ENCODE data around the gene RIMS3.

DNA sequence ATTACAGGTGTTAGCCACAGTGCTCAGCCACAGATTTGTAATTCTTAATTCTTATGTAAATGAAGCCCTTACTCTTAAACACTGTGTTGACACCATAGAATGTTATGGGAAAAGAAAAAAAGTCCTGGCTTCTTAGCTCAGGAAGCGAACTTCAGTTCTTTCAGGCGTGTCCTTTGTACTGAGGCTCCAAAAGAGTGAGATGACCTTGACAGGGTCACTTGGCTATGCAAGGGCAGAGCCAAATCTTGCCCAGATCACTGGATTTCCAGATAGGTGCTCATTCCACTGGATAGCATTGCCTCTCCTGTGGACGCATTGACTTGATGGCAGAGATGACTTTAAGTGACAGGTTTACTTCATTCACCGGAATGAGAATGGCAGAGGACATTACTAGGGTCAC is 30.8 kb upstream of the RIMS3 start:
- TF ChIP-seq, protein P1, sequence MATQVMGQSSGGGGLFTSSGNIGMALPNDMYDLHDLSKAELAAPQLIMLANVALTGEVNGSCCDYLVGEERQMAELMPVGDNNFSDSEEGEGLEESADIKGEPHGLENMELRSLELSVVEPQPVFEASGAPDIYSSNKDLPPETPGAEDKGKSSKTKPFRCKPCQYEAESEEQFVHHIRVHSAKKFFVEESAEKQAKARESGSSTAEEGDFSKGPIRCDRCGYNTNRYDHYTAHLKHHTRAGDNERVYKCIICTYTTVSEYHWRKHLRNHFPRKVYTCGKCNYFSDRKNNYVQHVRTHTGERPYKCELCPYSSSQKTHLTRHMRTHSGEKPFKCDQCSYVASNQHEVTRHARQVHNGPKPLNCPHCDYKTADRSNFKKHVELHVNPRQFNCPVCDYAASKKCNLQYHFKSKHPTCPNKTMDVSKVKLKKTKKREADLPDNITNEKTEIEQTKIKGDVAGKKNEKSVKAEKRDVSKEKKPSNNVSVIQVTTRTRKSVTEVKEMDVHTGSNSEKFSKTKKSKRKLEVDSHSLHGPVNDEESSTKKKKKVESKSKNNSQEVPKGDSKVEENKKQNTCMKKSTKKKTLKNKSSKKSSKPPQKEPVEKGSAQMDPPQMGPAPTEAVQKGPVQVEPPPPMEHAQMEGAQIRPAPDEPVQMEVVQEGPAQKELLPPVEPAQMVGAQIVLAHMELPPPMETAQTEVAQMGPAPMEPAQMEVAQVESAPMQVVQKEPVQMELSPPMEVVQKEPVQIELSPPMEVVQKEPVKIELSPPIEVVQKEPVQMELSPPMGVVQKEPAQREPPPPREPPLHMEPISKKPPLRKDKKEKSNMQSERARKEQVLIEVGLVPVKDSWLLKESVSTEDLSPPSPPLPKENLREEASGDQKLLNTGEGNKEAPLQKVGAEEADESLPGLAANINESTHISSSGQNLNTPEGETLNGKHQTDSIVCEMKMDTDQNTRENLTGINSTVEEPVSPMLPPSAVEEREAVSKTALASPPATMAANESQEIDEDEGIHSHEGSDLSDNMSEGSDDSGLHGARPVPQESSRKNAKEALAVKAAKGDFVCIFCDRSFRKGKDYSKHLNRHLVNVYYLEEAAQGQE (IDR thresholded peaks at IDR 0.05; ENCODE audit: insufficient read depth in 1 of 2, low read depth in 2 of 2, low read length in 2 of 2) = no peak
- TF ChIP-seq TAF1 (IDR thresholded peaks at IDR 0.05; ENCODE audit: borderline replicate concordance, insufficient read depth, low read length) = no peak
- TF ChIP-seq POLR2AphosphoS5 (IDR thresholded peaks at IDR 0.05; ENCODE audit: low read depth, low read length) = no peak
- no peak for TF ChIP-seq SIN3A (IDR thresholded peaks at IDR 0.05; ENCODE audit: borderline replicate concordance, insufficient read depth, low read length)
